NCI-H1105 treated with DMSO at 0.1 percent for 48 hours (cell line): ENCODE results near the gene LIPN.

Experiments
- DNase-seq: peaks from one replicate; lab custom pipeline; 2025; lab: John Stamatoyannopoulos, UW

LIPN gene

DNA sequence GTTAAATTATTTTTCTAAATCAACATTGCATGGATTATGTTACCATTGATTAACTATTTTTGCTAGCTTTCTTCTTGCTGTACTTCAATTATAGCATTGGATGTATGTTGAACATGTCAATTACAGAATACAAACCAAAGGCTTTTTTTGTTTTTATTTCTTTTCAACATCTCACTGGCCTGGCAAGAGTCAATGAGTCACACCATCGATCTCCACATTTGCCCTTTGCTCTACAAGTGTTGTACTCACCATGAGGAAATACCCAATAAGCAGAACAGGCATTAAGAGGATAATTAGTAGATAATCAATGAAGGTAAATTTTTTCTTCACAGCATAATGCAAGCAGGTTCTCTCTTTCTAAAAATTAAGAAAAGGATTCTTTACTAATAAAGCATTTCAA lies 68.5 kb downstream of the LIPN start:
- DNase-seq = no peak
